Measurements from ENCODE around the gene SYTL3.

DNA sequence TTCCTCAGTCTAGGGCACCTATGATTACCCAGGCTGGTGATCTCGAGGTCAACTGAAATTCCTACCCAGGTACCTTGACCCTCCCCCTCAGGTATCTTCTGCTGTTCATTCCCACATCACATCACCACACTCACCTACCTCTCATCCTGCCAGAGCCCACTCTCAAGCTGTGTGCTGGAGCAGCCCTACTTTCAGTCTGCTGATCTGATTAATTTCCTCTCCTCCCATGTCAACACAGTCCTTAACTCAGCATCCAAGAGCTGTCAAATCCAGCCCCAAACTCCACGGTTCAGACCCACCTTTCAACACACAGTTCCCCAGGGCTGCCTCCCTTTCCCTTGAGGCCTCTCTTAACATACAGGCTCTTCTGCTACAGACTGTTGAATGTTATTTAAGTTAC lies 126.9 kb downstream of the SYTL3 start:
- TF ChIP-seq, protein P1, sequence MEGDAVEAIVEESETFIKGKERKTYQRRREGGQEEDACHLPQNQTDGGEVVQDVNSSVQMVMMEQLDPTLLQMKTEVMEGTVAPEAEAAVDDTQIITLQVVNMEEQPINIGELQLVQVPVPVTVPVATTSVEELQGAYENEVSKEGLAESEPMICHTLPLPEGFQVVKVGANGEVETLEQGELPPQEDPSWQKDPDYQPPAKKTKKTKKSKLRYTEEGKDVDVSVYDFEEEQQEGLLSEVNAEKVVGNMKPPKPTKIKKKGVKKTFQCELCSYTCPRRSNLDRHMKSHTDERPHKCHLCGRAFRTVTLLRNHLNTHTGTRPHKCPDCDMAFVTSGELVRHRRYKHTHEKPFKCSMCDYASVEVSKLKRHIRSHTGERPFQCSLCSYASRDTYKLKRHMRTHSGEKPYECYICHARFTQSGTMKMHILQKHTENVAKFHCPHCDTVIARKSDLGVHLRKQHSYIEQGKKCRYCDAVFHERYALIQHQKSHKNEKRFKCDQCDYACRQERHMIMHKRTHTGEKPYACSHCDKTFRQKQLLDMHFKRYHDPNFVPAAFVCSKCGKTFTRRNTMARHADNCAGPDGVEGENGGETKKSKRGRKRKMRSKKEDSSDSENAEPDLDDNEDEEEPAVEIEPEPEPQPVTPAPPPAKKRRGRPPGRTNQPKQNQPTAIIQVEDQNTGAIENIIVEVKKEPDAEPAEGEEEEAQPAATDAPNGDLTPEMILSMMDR (IDR thresholded peaks at IDR 0.05 in 2 of 3, conservative IDR thresholded peaks at IDR 0.05 in 1 of 3; ENCODE audit: insufficient read depth in 2 of 3, low read depth in 1 of 3, low read length in 3 of 3): no peak
- TF ChIP-seq RBM22 (IDR thresholded peaks at IDR 0.05; ENCODE audit: low read depth, low read length, poor library complexity, severe bottlenecking) (no peak), POLR2AphosphoS5 (IDR thresholded peaks at IDR 0.05; ENCODE audit: control insufficient read depth, insufficient read depth, low read depth, low read length) (no peak), MCM2 (IDR thresholded peaks at IDR 0.05; ENCODE audit: low read depth) (no peak), ARHGAP35 (IDR thresholded peaks at IDR 0.05; ENCODE audit: partially characterized antibody) (no peak), NCOR1 (IDR thresholded peaks at IDR 0.05) (no peak), POLR2A (conservative IDR thresholded peaks at IDR 0.05) (0 out of 2 replicates have a peak, but pooled peaks have one; percentile 4), CHD1 (IDR thresholded peaks at IDR 0.05; ENCODE audit: low read length) (no peak)
- TF ChIP-seq, protein P2, sequence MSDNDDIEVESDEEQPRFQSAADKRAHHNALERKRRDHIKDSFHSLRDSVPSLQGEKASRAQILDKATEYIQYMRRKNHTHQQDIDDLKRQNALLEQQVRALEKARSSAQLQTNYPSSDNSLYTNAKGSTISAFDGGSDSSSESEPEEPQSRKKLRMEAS (CRISPR knock-in tag; IDR thresholded peaks at IDR 0.05): no peak

Data from K562 (cell line).